Mucosa of rectum (tissue), 2 donors: Measurements from ENCODE around the gene ACSS3.
A peak's percentile ranks its signal among the peaks of the same experiment; 100 is the strongest.

Source experiments
- H3K27ac ChIP-seq, 2 donors: one replicate each; pipeline ENCODE4 v1.7.0; 2013; ENCODE audit warnings: inconsistent platforms in 2 of 2, low read depth in 2 of 2, low read length in 2 of 2
- H3K27me3 ChIP-seq, 2 donors: one replicate each; pipeline ENCODE4 v1.7.0; 2013; ENCODE audit warnings: low read length in 2 of 2; ENCODE audit not compliant: control insufficient read depth in 2 of 2, insufficient read depth in 2 of 2
- H3K36me3 ChIP-seq, 2 donors: one replicate each; pipeline ENCODE4 v1.7.0; 2013; ENCODE audit warnings: low read length in 2 of 2; ENCODE audit not compliant: control insufficient read depth in 2 of 2, insufficient read depth in 2 of 2
- H3K4me1 ChIP-seq, 2 donors: one replicate each; pipeline ENCODE4 v1.7.0; 2013; ENCODE audit warnings: low read length in 2 of 2, mild to moderate bottlenecking in 1 of 2; ENCODE audit not compliant: control insufficient read depth in 2 of 2, insufficient read depth in 2 of 2
- H3K4me3 ChIP-seq, 2 donors: one replicate each; pipeline ENCODE4 v1.7.0; 2013; ENCODE audit warnings: low read length in 2 of 2
- H3K9ac ChIP-seq, 2 donors: one replicate each; pipeline ENCODE4 v1.7.0; 2013; ENCODE audit warnings: low read length in 2 of 2, low read depth in 1 of 2, mild to moderate bottlenecking in 1 of 2
- H3K9me3 ChIP-seq, 2 donors: one replicate each; pipeline ENCODE4 v1.7.0; 2013; ENCODE audit warnings: low read length in 2 of 2; ENCODE audit not compliant: control insufficient read depth in 2 of 2
- donor health status: healthy.
- donor health status: Normal muscosa, but diverticular disease.

The ACSS3 gene

DNA sequence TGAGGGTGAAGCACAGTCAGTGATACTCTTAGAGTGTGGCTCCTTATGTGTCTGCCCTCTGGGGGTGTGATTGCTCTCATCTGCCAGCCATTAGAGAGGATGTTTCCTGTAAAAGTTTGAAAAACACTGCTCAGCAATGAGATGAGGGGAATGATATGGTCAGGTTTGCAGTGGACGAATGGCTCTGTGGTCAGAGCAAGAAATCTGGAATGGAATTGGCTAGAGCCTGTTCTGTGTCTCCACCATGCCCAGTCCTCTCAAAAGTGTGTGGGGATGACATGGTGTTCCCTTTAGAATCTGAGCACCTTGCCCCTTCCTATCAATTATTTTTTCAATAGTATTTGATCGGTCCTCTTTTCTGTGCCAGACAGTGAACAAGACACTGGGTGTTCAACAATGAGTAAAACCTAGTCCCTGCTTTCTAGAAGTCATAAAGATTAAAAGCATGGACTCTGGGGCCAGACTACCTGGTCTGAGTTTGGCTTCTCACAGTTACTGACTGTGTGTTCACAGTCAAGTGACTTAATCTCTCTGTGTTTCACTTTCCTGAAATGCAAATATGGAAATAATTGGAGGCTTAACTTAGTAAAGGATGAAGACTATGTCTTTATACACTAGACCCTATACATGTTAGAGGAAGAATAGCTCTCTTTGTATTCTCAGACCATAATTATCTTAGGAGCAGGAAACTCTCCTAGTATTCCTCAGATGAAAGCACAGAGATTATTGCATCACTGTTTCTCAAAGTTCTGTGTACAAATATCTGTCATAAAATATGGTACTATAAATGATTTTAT is 1.6 kb downstream of the ACSS3 start:
- Histone ChIP-seq H3K9me3 (no peaks in the 10 kb centered on the region), H3K27ac (no peak overlapping the region), H3K9ac (no peak overlapping the region), H3K27me3 (peaks cover 4 to 8% of the 10 kb centered on the region in 2 donors), H3K36me3 (no peaks in the 10 kb centered on the region), H3K4me3 (peak overlapping the region in 1 of 2 donors; percentile 69), H3K4me1 (no peaks in the 10 kb centered on the region)

DNA sequence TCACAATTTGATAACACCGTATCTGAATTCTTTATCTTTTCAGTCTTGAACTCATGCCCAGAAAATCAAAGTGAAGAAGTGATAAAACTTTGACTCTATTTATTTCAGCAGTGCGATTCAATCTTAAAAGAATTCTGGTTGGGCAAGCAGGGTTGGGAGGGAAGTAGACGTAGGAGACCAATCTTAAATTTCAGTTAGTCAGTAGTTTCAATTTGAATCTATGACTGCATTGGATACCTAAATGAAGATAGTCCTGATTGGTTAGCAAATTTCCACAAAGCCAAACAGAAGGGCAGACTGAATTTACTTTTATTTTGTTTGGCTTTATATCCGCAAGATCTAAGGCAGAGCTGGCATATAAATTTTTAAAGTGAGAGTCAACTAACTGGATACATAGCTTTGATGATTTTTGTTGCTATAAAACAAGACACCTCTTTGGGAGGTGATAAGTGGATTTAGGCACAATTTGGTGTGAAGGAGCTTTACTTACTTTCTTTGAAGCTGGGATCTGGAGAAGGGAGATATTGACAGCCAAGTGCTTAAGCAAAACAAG is 2.6 kb downstream of the ACSS3 start:
- Histone ChIP-seq H3K4me1 (no peaks in the 10 kb centered on the region), H3K4me3 (peak overlapping the region in 1 of 2 donors; percentile 5), H3K36me3 (no peaks in the 10 kb centered on the region), H3K27ac (no peak overlapping the region), H3K9ac (no peak overlapping the region), H3K27me3 (peaks cover 4 to 8% of the 10 kb centered on the region in 2 donors), H3K9me3 (no peaks in the 10 kb centered on the region)

DNA sequence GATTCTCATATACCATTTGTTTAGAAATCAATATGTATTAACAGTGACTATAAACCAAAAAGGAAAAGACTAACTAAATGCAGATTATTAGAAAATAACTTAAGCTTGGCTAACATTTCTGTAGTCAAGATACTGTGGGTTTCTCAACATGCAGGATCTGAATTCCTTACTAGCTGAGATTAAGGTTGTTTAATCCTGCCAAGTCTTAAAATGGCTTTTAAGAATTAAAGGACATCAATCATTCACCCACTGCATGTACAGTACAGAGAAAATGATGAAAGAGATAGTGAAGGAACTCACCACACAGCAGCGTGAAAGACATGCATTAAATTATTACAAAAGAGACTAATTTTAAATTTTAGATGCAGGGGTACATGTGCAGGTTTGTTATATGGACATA is 3.8 kb downstream of the ACSS3 start:
- H3K4me3 ChIP-seq, result no peak overlapping the region
- peaks cover 4 to 8% of the 10 kb centered on the region in 2 donors for H3K27me3 ChIP-seq
- H3K27ac ChIP-seq, result no peak overlapping the region
- no peaks in the 10 kb centered on the region for H3K36me3 ChIP-seq
- no peaks in the 10 kb centered on the region for H3K9me3 ChIP-seq
- H3K9ac ChIP-seq, result no peak overlapping the region
- H3K4me1 ChIP-seq, result no peaks in the 10 kb centered on the region

DNA sequence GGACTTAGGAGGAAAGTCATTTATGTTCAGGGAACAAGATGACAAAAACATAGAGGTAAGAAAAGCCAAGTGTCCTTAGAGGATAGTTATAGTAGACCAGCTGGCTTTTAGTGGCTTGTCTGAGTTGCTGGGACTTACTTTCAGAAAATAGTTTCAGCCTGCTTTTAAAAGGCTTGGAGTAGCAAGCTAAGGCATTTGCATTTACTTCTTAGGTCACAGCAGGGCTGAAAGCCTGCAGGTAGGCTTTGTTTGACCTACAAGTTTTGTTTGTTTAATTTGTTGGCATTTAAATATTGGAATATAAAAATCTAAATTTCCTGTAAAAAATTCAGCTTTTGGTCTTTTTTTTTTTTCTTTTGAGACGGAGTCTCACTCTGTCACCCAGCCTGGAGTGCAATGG is 5.1 kb downstream of the ACSS3 start:
- Histone ChIP-seq H3K27ac (no peak overlapping the region), H3K9me3 (no peaks in the 10 kb centered on the region), H3K9ac (no peak overlapping the region), H3K27me3 (no peaks in the 10 kb centered on the region), H3K4me3 (no peak overlapping the region), H3K4me1 (no peaks in the 10 kb centered on the region), H3K36me3 (no peaks in the 10 kb centered on the region)

DNA sequence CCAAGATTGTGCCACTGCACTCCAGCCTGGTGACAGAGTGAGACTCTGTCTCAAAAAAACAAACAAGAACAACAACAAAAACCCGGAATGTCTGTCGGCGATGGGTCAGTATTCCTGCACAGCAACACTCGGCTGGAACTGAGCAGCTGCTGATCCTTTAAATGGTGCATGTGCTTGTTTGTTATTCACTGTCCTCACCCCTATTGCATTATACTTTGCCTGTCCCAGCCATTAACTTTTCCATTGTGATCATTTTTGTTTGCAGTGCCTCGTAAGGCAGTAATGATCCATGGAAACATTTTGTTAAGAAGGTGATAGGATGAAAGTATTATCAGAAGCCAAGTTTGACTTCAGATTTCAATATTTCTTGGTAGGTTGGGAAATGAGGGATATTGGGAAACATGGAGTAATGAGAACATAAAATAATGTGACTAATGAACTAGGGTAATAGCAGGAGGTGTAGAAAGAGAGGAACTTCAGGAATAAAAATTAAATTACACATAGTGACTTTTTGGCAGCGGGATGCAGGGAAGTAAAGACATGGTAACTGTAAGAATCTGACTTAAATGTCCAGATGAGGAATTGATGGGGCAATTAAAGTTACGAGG is 6.1 kb downstream of the ACSS3 start:
- Histone ChIP-seq H3K36me3 (no peaks in the 10 kb centered on the region), H3K9ac (no peak overlapping the region), H3K4me1 (no peaks in the 10 kb centered on the region), H3K4me3 (no peak overlapping the region), H3K9me3 (no peaks in the 10 kb centered on the region), H3K27ac (no peak overlapping the region), H3K27me3 (no peaks in the 10 kb centered on the region)

DNA sequence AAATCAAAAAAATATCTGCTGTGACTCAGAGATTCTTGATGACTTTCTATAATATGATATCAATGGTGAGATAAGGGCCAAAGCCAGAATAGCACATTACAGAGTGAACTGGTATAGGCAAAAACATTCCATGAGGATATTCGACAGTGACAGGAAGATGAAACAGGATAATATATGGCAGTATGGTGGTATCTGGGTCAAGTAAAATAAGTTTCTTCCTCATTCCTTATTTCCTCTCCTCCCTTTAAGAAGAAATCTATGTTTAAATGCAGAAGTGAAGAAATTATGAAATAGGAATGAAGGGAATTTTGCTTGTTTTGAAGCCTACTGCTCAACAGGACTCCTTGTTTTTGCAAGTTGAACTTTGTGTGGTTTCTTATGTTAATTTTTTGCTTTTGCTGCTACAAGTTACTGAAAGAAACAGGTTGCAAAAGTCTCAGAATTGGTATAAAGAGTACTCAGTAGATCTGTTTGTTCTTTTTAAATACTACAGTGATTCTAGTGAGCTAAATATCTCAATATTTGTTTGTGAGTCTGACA is 7.0 kb downstream of the ACSS3 start:
- Histone ChIP-seq H3K27me3 (no peaks in the 10 kb centered on the region), H3K4me3 (no peak overlapping the region), H3K9me3 (no peaks in the 10 kb centered on the region), H3K9ac (no peak overlapping the region), H3K27ac (no peak overlapping the region), H3K36me3 (no peaks in the 10 kb centered on the region), H3K4me1 (no peaks in the 10 kb centered on the region)

DNA sequence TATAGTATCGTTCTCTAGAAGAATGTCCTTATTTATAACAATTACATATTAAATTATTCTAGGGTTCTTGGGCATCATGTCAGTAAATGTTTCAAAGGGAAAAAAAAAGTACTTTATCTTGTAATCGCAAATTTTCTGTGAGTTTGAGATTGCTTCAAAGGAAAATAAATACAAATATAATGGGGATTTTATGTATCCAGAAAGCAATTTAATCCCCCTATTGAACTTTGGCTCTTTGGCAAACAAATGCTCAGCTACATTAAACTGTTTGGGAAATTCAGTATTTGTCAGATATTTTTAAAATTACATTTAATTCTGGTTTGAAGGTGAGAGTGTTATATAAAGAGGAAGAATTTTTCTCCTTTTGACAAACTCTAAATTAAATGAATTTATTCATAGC is 8.0 kb downstream of the ACSS3 start:
- Histone ChIP-seq H3K9me3 (no peaks in the 10 kb centered on the region), H3K36me3 (no peaks in the 10 kb centered on the region), H3K4me3 (no peak overlapping the region), H3K9ac (no peak overlapping the region), H3K4me1 (no peaks in the 10 kb centered on the region), H3K27me3 (no peaks in the 10 kb centered on the region), H3K27ac (no peak overlapping the region)

DNA sequence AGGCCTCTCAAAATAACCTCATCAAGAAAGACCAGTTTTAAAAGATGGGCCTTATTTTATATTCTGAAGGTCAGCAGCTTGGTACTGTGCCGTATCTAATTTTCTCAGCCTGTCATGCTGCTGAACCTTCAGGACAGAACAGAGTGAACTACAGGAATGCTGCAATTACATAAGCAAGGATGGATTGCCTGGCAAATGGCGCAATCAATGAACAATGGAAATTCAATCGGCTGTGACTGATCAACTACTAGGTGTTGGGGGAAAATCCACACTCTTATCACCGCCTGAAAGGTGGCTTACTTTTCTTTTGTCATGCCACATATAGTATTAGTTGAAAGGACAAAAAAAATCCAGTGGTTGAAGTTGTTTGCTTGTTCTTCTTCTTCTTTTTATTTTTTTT is 8.5 kb downstream of the ACSS3 start:
- Histone ChIP-seq H3K27me3 (no peaks in the 10 kb centered on the region), H3K9ac (no peak overlapping the region), H3K4me3 (no peak overlapping the region), H3K4me1 (no peaks in the 10 kb centered on the region), H3K36me3 (no peaks in the 10 kb centered on the region), H3K9me3 (no peaks in the 10 kb centered on the region), H3K27ac (no peak overlapping the region)

DNA sequence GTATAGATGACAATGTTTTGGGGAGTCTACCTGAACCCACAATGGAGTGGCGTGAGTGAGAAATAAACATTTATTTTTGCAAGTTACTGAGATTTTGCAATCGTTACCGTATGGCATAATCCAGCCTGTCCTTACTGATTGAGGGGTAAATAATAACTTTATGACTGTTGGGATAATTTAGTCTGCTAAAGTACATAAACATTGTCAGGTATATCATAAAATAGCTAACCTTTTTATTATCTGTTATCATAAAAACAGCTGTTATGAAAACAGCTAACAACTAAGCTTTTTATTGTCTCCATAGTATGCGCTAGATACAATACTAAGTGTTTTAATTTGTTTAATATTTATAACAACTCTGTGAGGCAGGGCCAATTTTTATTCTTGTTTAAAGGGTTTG is 10.3 kb downstream of the ACSS3 start:
- Histone ChIP-seq H3K36me3 (no peaks in the 10 kb centered on the region), H3K9ac (no peak overlapping the region), H3K27ac (no peak overlapping the region), H3K9me3 (no peaks in the 10 kb centered on the region), H3K4me1 (no peaks in the 10 kb centered on the region), H3K4me3 (no peak overlapping the region), H3K27me3 (no peaks in the 10 kb centered on the region)

DNA sequence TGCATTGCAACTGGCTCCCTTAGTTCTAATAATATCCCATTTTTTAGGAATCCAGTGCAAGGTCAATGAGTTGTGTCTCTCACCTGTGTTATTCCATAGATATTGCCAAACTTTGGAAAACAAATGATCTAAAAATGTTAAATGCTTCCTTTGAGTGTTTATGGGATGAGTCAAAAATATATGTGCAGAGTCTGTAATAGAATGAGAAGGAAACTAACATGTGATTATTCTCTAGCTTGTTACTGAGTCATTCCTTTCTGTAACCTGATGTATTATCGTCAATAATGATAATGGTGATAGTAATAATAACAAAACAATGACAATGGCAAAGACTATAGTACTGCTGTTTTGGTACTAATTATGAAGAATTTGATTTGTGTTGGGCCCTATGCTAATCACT is 11.5 kb downstream of the ACSS3 start:
- Histone ChIP-seq H3K36me3 (no peaks in the 10 kb centered on the region), H3K4me1 (no peaks in the 10 kb centered on the region), H3K27me3 (no peaks in the 10 kb centered on the region), H3K4me3 (no peak overlapping the region), H3K9me3 (no peaks in the 10 kb centered on the region), H3K9ac (no peak overlapping the region), H3K27ac (no peak overlapping the region)
